Uterus (tissue), 4 donors: Measurements from ENCODE around the gene SLC23A2. TPM values are rescaled to one million over a fixed set of nuclear protein-coding genes. Genes with fewer than 3 reads are reported as not detected.

Experiments used
- DNase-seq, 2 donors: peaks; one replicate each; pipeline ENCODE4 v3.0.0-alpha.2; 2019 to 2020
- H3K27ac ChIP-seq, 2 donors: fragments of 200-600 bp; sonication (generic); 1 replicate in 1 of 2; 2 replicates in 1 of 2; pipeline ENCODE4 v1.5.1; 2016 to 2018
- H3K27me3 ChIP-seq, 2 donors: fragments of 200-600 bp; sonication (generic); one replicate each; pipeline ENCODE4 v1.5.1; 2018 to 2019; ENCODE audit warnings: control low read depth in 1 of 2
- H3K36me3 ChIP-seq, 2 donors: fragments of 200-600 bp; sonication (generic); one replicate each; pipeline ENCODE4 v1.5.1; 2019; ENCODE audit warnings: control low read depth in 1 of 2
- H3K4me1 ChIP-seq, 2 donors: fragments of 200-600 bp; sonication (generic); one replicate each; pipeline ENCODE4 v1.5.1; 2018 to 2019; ENCODE audit warnings: control low read depth in 1 of 2
- H3K4me3 ChIP-seq, 2 donors: fragments of 200-600 bp; sonication (generic); 1 replicate in 1 of 2; 2 replicates in 1 of 2; pipeline ENCODE4 v1.5.1; 2018 to 2019; ENCODE audit warnings: mild to moderate bottlenecking in 1 of 2
- H3K9me3 ChIP-seq, 2 donors: fragments of 200-600 bp; sonication (generic); one replicate each; pipeline ENCODE4 v1.5.1; 2019; ENCODE audit warnings: control low read depth in 1 of 2
- POLR2A ChIP-seq, 2 donors: fragments of 450-650 bp; IDR thresholded peaks; one replicate each; pipeline ENCODE4 v1.6.1; 2016; ENCODE audit warnings: antibody characterized with exemption in 2 of 2, mild to moderate bottlenecking in 1 of 2, moderate library complexity in 1 of 2
- intact Hi-C: fragments of 100-400 bp; cut with DNase I; formaldehyde crosslinking; loops from one replicate; pipeline ENCODE4 v1.15.1; 2023; ENCODE audit warnings: low total_unique reads
- total RNA-seq, 4 donors: library from RNA; depleted of rRNA in 3 of 4; stranded (reverse); fragments of >200 nt in 3 of 4; gene quantifications; one replicate each; pipeline versions ENCODE4 v1.1.0 to v1.2.4, GENCODE V29; 2014 to 2023
- TF ChIP-seq, protein P1 (sequence below), 4 experiments: fragments of 200-600 bp in 2 of 4; fragments of 450-650 bp in 2 of 4; sonication (generic) in 2 of 4; IDR thresholded peaks; one replicate each; pipeline ENCODE4 v1.5.1; 2016 to 2019; ENCODE audit warnings: antibody characterized with exemption in 4 of 4, mild to moderate bottlenecking in 2 of 4, moderate library complexity in 1 of 4
- donor health status: DM: yes; HTN: yes; CAD: no.

Gene SLC23A2
- total RNA-seq, 4 donors from 2014 or later, result 6.2 to 41.4 (median 26.6) TPM

DNA sequence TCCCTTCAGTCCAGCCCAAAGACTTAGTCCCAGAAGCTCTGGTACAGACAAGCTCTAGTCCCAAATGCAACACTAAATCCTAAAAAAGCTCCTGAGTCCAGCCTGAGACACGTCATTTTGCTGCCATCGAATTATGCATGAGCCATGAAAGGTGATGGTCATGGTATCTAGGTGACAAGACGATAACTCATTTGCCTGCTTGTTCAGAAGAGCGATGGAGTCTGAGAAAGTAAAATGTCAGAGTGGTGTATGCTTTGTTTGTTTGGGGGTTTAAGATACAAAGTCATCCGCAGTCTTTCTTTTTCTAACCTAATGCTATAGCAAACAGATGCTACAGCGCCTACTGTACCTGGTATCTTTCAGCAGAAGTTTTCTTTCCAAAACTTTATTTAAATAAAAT lies 54.7 kb downstream of the SLC23A2 start:
- DNase-seq, result no peak
- Histone ChIP-seq H3K4me3 (no peak overlapping the region), H3K27ac (peak overlapping the region in 1 of 2 donors; percentile 25), H3K36me3 (no peaks in the 10 kb centered on the region), H3K27me3 (no peaks in the 10 kb centered on the region), H3K4me1 (no peaks in the 10 kb centered on the region), H3K9me3 (no peaks in the 10 kb centered on the region)
- TF ChIP-seq, protein P1, sequence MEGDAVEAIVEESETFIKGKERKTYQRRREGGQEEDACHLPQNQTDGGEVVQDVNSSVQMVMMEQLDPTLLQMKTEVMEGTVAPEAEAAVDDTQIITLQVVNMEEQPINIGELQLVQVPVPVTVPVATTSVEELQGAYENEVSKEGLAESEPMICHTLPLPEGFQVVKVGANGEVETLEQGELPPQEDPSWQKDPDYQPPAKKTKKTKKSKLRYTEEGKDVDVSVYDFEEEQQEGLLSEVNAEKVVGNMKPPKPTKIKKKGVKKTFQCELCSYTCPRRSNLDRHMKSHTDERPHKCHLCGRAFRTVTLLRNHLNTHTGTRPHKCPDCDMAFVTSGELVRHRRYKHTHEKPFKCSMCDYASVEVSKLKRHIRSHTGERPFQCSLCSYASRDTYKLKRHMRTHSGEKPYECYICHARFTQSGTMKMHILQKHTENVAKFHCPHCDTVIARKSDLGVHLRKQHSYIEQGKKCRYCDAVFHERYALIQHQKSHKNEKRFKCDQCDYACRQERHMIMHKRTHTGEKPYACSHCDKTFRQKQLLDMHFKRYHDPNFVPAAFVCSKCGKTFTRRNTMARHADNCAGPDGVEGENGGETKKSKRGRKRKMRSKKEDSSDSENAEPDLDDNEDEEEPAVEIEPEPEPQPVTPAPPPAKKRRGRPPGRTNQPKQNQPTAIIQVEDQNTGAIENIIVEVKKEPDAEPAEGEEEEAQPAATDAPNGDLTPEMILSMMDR (IDR thresholded peaks at IDR 0.05), result no peak
- TF ChIP-seq POLR2A (IDR thresholded peaks at IDR 0.05), result no peak
- intact Hi-C loops, result no loop called here

DNA sequence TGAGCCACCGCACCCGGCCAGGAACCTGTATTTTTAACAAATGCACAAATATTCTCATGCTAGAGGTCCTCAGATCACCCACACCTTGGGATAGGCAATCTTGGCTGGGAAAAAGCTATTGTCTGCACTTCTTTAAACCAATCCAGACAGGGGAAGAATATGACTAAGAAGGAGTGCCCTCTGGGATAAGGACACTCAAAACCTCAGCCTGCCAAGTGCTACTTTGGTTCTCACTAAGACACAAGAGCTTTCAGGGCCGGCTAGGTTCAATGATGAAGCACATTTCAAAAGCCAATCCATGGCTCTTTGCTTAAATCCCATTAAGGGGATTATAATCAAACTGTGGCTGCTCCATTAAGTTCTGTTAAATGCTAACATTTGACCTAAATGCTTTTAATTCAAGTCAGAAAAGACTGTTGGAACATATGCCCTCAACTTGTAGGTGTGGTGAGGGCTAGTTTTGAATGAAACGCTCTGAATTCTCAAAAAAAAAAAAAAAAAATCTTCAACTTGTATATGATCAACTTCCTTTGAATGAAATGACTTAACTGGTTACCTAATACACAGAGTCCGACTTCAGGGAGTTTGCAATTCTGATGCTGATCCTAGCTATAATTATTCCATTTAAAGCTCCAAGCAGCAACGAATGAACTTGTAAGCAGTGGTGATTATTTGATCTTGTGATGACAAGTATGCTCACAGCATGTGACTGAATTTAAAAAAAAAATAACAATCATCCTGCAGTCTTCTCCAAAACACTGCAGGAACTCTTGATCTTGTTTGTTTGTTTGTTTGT lies 56.6 kb downstream of the SLC23A2 start:
- no peaks in the 10 kb centered on the region for H3K36me3 ChIP-seq
- H3K27ac ChIP-seq, result no peak overlapping the region
- H3K27me3 ChIP-seq, result no peaks in the 10 kb centered on the region
- TF ChIP-seq, protein P1 (IDR thresholded peaks at IDR 0.05), result no peak
- TF ChIP-seq POLR2A (IDR thresholded peaks at IDR 0.05), result no peak
- H3K9me3 ChIP-seq, result no peaks in the 10 kb centered on the region
- H3K4me1 ChIP-seq, result no peaks in the 10 kb centered on the region
- intact Hi-C loops, result no loop called here
- DNase-seq, result no peak
- no peak overlapping the region for H3K4me3 ChIP-seq

DNA sequence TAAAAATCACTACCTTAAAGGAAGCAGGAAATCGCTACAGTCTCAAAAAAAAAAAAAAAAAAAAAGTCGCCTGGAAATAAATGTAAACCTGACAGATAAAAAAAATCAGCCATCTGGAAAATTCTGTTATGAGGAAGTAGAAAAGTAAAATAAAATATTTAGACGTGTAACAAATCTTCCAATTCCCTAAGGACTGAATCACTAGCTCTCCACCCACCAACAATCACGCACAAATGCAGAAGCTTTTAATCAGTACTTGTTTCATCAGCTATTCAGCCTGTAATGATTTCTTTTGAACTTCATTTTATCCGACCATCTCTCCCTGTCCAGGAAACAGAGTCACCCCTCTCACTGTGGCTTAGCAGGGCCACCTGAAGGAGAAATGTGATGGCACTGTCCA lies 59.0 kb downstream of the SLC23A2 start:
- no peaks in the 10 kb centered on the region for H3K9me3 ChIP-seq
- H3K36me3 ChIP-seq, result no peaks in the 10 kb centered on the region
- H3K4me1 ChIP-seq, result no peaks in the 10 kb centered on the region
- TF ChIP-seq, protein P1 (IDR thresholded peaks at IDR 0.05), result no peak
- TF ChIP-seq POLR2A (IDR thresholded peaks at IDR 0.05), result no peak
- H3K4me3 ChIP-seq, result no peak overlapping the region
- no peak for DNase-seq
- H3K27ac ChIP-seq, result peak overlapping the region in 1 of 2 donors; percentile 66
- intact Hi-C loops, result no loop called here
- H3K27me3 ChIP-seq, result no peaks in the 10 kb centered on the region

DNA sequence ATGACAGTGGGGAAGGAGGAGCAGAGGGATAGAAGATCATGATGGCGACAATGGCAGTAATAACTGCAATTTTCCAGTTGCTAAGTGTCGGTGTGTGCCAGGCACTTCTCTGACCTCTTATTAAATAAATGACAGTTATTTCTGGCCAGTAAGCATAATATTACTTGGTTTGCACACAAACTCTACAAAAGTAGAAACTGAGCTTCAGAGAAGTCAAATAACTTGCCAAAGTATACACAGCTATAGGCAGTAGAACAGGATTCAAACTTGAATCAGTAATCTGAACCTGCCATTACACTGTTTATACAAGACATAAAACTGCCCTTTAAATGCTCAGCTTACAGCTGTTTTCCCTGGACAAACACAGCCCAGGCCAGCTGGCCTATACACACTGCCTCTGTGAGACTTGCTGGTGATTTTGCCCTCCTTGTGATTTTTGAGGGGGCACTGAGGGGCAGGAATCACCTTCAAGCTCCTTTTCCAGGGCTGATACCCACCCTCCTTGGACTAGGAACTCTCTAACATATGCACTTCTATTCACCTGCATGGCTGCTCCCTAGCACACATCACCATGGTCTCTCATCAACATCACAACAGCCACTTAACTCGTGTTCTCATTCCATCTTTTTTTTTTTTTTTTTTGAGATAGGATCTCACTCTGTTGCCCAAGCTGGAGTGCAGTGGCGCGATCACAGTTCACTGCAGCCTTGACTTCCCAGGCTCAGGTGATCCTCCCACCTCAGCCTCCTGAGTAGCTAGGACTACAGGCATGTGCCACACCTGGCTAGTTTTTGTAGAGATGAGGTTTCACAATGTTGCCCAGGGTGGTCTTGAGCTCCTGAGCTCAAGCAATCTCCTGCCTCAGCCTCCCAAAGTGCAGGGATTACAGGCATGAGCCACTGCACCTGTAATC lies 63.6 kb downstream of the SLC23A2 start:
- TF ChIP-seq POLR2A (IDR thresholded peaks at IDR 0.05), result no peak
- TF ChIP-seq, protein P1 (IDR thresholded peaks at IDR 0.05), result no peak
- intact Hi-C loops, result no loop called here
- no peaks in the 10 kb centered on the region for H3K27me3 ChIP-seq
- DNase-seq, result no peak
- H3K4me3 ChIP-seq, result no peak overlapping the region
- H3K4me1 ChIP-seq, result no peaks in the 10 kb centered on the region
- H3K27ac ChIP-seq, result no peak overlapping the region
- no peaks in the 10 kb centered on the region for H3K9me3 ChIP-seq
- H3K36me3 ChIP-seq, result no peaks in the 10 kb centered on the region
